Gastrocnemius medialis (tissue), 4 donors: ENCODE results near the gene ADPRHL1. TPM values are rescaled to one million over a fixed set of nuclear protein-coding genes. Genes with fewer than 3 reads are reported as not detected.
"Not testable (repeated sequence)": the region's sequence is repeated elsewhere in the genome, so short reads cannot be mapped to it uniquely, and the experiment has no call there.

ENCODE experiments used
- ATAC-seq, 2 donors: fragments of 150-250 bp; one replicate each; pipeline ENCODE4 v1.9.1; 2016
- DNase-seq, 2 donors: peaks; one replicate each; pipeline ENCODE4 v3.0.0-alpha.2; 2019
- H3K27ac ChIP-seq, 4 donors: fragments of 200-600 bp; sonication (generic); 1 replicate in 1 of 4; 2 replicates in 3 of 4; pipeline ENCODE4 v1.5.1; 2016 to 2018; ENCODE audit warnings: mild to moderate bottlenecking in 2 of 4, moderate library complexity in 1 of 4
- H3K27me3 ChIP-seq, 3 donors: fragments of 200-600 bp; sonication (generic) in 2 of 3; 1 replicate in 1 of 3; 2 replicates in 2 of 3; pipeline versions ENCODE4 v1.5.1 to v1.6.0; 2016 to 2019; ENCODE audit warnings: mild to moderate bottlenecking in 1 of 3, moderate library complexity in 1 of 3
- H3K36me3 ChIP-seq, 2 donors: fragments of 200-600 bp; sonication (generic) in 1 of 2; one replicate each; pipeline ENCODE4 v1.5.1; 2017 to 2018
- H3K4me1 ChIP-seq, 2 donors: fragments of 200-600 bp; sonication (generic) in 1 of 2; one replicate each; pipeline ENCODE4 v1.5.1; 2016 to 2017; ENCODE audit warnings: mild to moderate bottlenecking in 2 of 2
- H3K4me3 ChIP-seq, 4 donors: fragments of 200-600 bp; sonication (generic) in 3 of 4; 1 replicate in 1 of 4; 2 replicates in 3 of 4; pipeline ENCODE4 v1.5.1; 2016 to 2019; ENCODE audit warnings: mild to moderate bottlenecking in 2 of 4
- H3K9me3 ChIP-seq, 3 donors: fragments of 200-600 bp; sonication (generic) in 2 of 3; 1 replicate in 1 of 3; 2 replicates in 2 of 3; pipeline ENCODE4 v1.5.1; 2016 to 2019
- CTCF ChIP-seq, 5 experiments: fragments of 450-650 bp in 3 of 5; fragments of 200-600 bp in 2 of 5; sonication (generic) in 2 of 5; IDR thresholded peaks in 4 of 5; conservative IDR thresholded peaks in 1 of 5; 1 replicate in 4 of 5; 2 replicates in 1 of 5; pipeline ENCODE4 v1.5.1; 2016 to 2019; ENCODE audit warnings: antibody characterized with exemption in 5 of 5, mild to moderate bottlenecking in 3 of 5, moderate library complexity in 3 of 5
- POLR2A ChIP-seq, 2 donors: fragments of 450-650 bp; IDR thresholded peaks; one replicate each; pipeline ENCODE4 v1.6.1; 2017; ENCODE audit warnings: antibody characterized with exemption in 2 of 2, mild to moderate bottlenecking in 2 of 2, moderate library complexity in 2 of 2
- in situ Hi-C, 4 donors: fragments of 200-750 bp; cut with MboI; loops; one replicate each; pipeline versions ENCODE4 v1.15.0 to v1.8.0; 2017; ENCODE audit warnings: low sequenced_read_pairs in 4 of 4
- intact Hi-C: fragments of 100-400 bp; cut with DNase I; formaldehyde crosslinking; loops from one replicate; pipeline ENCODE4 v1.15.1; 2023; ENCODE audit warnings: low total_unique reads
- total RNA-seq, 4 donors: library from RNA; depleted of rRNA; stranded (reverse); fragments of >200 nt; gene quantifications; one replicate each; pipeline versions ENCODE4 v1.1.0 to v1.2.3, GENCODE V29; 2016

The ADPRHL1 gene
- total RNA-seq, 4 donors from 2014 or later, result 224 to 354 (median 295) TPM

DNA sequence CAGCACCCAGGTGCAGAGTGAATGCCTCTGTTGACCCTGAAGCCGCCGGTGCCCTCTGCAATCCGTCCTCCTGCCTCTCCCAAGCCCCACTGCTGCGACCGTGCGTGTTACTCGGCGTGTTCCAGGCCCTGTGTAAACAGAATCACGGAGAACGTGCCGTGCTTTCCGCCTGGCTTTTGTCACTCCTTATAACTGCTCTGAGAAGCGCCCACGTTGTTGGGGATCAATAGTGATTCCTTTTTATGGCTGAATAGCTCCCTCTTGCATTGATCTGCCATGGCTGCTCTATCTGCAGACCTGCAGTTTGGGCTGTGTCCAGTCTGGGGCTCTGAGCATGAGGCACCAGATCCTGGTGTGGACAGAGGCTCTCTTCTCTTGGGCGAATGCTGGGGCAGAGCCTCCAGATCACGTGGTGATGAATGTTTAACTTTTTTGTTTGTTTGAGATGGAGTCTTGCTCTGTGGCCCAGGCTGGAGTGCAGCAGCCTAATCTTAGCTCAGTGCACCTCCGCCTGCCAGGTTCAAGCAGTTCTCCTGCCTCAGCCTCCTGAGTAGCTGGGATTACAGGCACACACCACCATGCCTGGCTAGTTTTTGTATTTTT, 15.8 kb downstream of the ADPRHL1 start:
- TF ChIP-seq CTCF (IDR thresholded peaks at IDR 0.05 in 4 of 5, conservative IDR thresholded peaks at IDR 0.05 in 1 of 5), result no peak
- no peak for TF ChIP-seq POLR2A (IDR thresholded peaks at IDR 0.05)
- intact Hi-C loops (no loop called here), in situ Hi-C loops (no loop called here)
- no peak for DNase-seq
- Histone ChIP-seq H3K27me3 (no peaks in the 10 kb centered on the region), H3K27ac (peak overlapping the region; percentile 12 to 56 (median 36)), H3K4me3 (no peak overlapping the region), H3K9me3 (no peaks in the 10 kb centered on the region), H3K36me3 (peaks cover 0 to 24% of the 10 kb centered on the region in 2 donors), H3K4me1 (no peaks in the 10 kb centered on the region)
- ATAC-seq, result peak in 1 of 2 donors; percentile 19

DNA sequence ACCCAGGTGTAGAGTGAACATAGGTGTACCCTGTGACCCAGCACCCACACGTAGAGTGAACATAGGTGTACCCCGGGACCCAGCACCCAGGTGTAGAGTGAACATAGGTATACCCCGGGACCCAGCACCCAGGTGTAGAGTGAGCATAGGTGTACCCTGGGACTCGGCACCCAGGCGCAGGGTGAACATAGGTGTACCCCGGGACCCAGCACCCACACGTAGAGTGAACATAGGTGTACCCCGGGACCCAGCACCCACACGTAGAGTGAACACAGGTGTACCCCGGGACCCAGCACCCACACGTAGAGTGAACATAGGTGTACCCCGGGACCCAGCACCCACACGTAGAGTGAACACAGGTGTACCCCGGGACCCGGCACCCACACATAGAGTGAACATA, 16.4 kb downstream of the ADPRHL1 start:
- DNase-seq, H3K9me3 ChIP-seq, ATAC-seq, intact Hi-C loops, H3K4me1 ChIP-seq, H3K4me3 ChIP-seq, H3K27me3 ChIP-seq, in situ Hi-C loops: not testable (repeated sequence)
- Histone ChIP-seq H3K27ac (peak overlapping the region in 1 of 4 donors; percentile 54), H3K36me3 (peaks cover 0 to 17% of the 10 kb centered on the region in 2 donors)

GRCh38 chr13:113435907-113436306, 17.4 kb downstream of the ADPRHL1 start:
- in situ Hi-C loops, H3K9me3 ChIP-seq, H3K4me3 ChIP-seq, ATAC-seq, H3K4me1 ChIP-seq, intact Hi-C loops, H3K27ac ChIP-seq, H3K27me3 ChIP-seq, H3K36me3 ChIP-seq, DNase-seq: not testable (repeated sequence)

- no peak for TF ChIP-seq POLR2A (IDR thresholded peaks at IDR 0.05)
- no peak for TF ChIP-seq CTCF (IDR thresholded peaks at IDR 0.05 in 4 of 5, conservative IDR thresholded peaks at IDR 0.05 in 1 of 5)
- ATAC-seq (no peak), DNase-seq (no peak)
- Histone ChIP-seq H3K9me3 (no peaks in the 10 kb centered on the region), H3K36me3 (peaks cover 0 to 20% of the 10 kb centered on the region in 2 donors), H3K27ac (peak overlapping the region in 2 of 4 donors; percentile 38 to 46), H3K4me3 (no peak overlapping the region), H3K4me1 (no peaks in the 10 kb centered on the region), H3K27me3 (no peaks in the 10 kb centered on the region)
- in situ Hi-C loops (no loop called here), intact Hi-C loops (no loop called here)
Observed at GRCh38 chr13:113433391-113433916, 19.8 kb downstream of the ADPRHL1 start.

- intact Hi-C loops, result no loop called here
- no peak for DNase-seq
- H3K4me3 ChIP-seq, result no peak overlapping the region
Observed at GRCh38 chr13:113432506-113433270, 20.6 kb downstream of the ADPRHL1 start.

More at GRCh38 chr13:113432506-113433270, 20.6 kb downstream of the ADPRHL1 start:
- Histone ChIP-seq H3K36me3 (peaks cover 0 to 22% of the 10 kb centered on the region in 2 donors), H3K9me3 (no peaks in the 10 kb centered on the region), H3K4me1 (no peaks in the 10 kb centered on the region), H3K27me3 (no peaks in the 10 kb centered on the region), H3K27ac (peak overlapping the region in 3 of 4 donors; percentile 29 to 46 (median 38))
- TF ChIP-seq POLR2A (IDR thresholded peaks at IDR 0.05), result no peak
- TF ChIP-seq CTCF (IDR thresholded peaks at IDR 0.05 in 4 of 5, conservative IDR thresholded peaks at IDR 0.05 in 1 of 5), result no peak
- in situ Hi-C loops, result no loop called here
- no peak for ATAC-seq
